Fibroblast of peridontal ligament (primary cell): ENCODE measurements around the gene TAX1BP1.
"Not testable (repeated sequence)": the region's sequence is repeated elsewhere in the genome, so short reads cannot be mapped to it uniquely, and the experiment has no call there.

Source experiments
- DNase-seq: peaks from one replicate; pipeline ENCODE4 v3.0.0-alpha.2; 2010; ENCODE audit errors: extremely low read depth

TAX1BP1 gene

GRCh38 chr7:27739301-27739908, 557 bp upstream of the TAX1BP1 start:
- peak; percentile 41 for DNase-seq

- DNase-seq = peak; percentile 63
Measured at GRCh38 chr7:27740449-27741086, 606 bp downstream of the TAX1BP1 start.

DNA sequence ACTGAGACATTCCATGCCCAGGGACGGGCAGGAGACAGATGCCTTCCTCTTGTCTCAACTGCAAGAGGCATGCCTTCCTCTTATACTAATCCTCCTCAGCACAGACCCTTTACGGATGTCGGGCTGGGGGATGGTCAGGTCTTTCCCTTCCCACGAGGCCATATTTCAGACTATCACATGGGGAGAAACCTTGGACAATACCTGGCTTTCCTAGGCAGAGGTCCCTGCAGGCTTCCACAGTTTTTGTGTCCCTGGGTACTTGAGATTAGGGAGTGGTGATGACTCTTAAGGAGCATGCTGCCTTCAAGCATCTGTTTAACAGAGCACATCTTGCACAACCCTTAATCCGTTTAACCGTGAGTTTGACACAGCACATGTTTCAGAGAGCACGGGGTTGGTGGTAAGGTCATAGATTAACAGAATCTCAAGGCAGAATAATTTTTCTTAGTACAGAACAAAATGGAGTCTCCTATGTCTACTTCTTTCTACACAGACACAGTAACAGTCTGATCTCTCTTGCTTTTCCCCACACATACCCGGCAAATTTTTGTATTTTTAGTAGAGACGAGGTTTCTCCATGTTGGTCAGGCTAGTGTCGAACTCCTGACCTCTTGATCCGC, 2.2 kb downstream of the TAX1BP1 start:
- not testable (repeated sequence) for DNase-seq

- peak; percentile 68 for DNase-seq
Measured at GRCh38 chr7:27745064-27745583, 5.2 kb downstream of the TAX1BP1 start.

GRCh38 chr7:27746486-27746885, 6.5 kb downstream of the TAX1BP1 start:
- no peak for DNase-seq

DNA sequence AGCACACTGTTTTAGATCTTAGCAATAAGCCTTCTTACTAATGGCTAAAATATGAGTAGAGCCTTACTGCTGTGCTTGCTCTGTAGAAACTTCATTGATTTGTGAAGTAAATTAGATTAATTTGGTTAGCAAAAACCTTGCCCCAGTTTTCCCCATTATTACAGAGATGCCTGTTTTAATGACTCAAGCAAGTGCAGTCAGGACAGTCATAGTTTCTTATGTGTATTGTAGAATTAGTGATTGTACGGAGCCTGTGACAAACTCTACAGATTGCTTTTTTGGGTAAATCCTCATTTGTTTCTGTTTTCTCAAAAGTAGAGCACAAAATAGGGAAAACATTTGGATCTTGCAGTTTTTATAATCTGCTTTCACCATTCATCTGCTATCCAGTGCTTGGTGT, 7.0 kb downstream of the TAX1BP1 start:
- peak; percentile 8 for DNase-seq

DNA sequence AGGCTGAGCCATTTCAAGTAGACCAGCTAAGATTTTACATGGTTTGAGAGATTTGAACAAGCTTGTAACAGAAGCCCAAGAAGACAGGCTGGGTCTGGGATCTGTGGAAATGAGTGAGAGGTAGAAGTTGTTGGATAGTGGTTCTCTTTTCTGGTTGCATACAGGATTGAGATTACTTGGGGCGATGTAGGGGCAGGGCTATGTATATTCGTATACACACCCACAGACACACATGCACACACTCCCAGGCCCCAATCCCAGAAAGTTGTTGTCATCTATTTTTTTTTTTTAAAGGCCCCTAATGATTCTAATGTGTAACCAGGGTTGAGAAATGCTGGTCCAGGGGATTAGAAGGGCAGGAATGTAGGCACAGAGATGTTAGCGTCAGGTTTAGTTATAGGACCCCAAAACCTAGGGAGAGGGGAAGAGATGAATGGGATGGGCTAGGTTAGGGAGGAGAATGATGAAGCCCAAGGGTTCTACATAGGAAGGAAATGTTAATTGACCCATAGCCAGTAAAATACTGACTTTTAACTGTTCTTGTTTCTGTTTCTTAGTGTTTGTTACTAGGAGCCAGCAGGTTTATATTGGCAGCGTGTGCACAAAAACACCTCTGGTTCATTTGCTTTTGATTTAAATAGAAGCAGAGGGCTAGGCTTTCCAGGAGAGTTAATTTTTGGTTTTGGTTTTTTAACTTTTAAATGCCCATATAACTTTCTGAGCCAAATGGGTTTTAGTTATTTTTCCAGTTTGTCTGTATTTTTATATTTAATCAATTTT, 7.8 kb downstream of the TAX1BP1 start:
- no peak for DNase-seq

- DNase-seq = no peak
Measured at GRCh38 chr7:27750316-27750715, 10.4 kb downstream of the TAX1BP1 start.

DNA sequence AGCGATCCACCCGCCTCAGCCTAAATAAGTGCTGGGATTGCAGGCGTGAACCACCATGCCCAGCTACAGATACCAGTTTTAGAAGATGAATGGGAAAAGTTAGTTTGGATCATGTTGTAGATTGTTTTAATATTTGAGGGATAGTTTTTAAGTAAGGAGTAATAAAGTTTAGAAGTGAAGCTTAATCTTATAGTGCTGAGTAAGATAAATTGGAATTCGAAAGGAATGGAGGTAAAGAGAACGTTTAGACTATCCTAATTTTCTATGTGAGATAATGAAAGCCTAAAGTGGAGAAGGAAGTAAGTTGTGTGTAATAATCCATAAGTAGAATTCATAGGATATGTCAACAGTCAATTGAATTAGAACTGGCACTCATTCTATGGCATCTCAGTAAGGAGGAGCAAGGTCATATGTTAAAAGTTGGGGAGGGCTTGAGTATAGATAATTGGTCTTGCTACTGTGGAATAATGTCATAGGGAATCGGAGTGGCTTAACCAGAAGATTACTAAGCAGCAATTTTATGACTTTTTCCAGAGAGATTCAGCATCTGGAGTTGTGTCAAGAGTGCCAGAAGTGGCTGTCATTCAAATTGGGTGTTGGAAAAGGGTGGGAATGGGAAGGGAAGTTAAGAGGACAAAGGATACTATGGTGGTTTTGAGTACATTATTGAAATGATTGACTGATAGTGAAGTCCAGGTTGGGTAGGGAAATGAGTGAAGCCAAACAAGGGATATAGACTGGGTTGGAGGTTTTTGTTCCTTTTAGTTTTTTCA, 12.1 kb downstream of the TAX1BP1 start:
- DNase-seq = no peak

DNA sequence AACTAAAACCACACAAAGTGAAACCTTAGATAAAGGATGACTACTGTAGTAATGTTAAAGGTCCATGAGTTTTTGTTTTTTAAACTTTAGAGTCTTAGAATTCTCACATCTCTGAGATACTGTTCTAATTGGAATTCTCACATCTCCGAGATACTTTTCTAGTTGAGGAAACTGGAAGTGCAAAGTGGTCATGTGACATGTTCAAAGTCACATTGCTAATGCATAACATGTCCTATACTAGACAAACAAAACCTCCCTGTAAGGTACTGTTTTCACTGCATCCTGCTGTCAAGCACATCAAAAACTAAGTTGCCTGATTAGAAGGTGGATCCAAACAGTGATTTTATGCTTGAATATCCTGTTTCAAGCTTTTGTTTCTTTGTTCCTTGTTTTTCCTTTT, 13.9 kb downstream of the TAX1BP1 start:
- no peak for DNase-seq

- no peak for DNase-seq
Measured at GRCh38 chr7:27756298-27756697, 16.3 kb downstream of the TAX1BP1 start.

GRCh38 chr7:27759491-27759890, 19.5 kb downstream of the TAX1BP1 start:
- DNase-seq = no peak

DNA sequence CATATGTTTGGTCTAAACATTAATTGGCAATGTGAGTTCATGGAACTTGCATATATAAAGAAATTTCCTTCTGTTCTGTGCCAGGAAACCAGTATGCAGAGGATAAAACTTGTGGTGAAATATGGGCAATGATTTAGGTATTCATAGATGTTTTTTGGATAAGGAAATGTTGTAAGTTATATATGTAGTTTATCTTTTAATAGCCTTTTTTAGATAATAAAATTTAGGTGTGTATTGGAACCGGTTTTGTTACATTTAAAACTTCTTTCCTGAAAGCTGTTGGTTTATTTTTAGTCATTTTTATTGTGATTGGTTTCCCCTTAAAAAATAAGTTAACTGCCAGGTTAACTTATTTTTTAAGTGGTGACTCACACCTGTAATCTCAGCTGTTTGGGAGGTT, 22.1 kb downstream of the TAX1BP1 start:
- DNase-seq = no peak

DNA sequence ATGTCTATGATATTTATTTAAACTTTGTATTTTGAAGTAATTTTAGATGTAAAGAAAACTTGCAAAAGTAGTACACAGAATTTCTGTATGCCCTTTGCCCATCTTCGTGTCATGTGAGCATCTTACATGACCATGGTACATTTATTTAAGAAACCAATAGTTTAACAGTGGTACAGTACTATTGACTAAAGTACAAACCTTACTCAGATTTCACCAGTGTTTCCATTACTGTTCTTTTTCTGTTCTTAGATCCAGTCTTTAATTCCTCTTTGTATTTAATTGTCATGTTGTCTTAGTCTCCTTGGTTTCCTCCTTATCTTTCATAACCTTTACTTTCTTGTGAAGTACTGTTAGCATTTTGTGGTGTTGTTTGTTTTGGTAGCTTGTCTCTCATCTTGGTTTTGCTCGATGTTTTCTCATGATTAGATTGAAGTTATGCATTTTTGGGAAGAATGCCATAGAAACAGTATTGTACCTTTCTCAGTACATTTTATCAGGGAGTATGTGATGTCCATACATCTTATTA, 24.1 kb downstream of the TAX1BP1 start:
- DNase-seq = peak; percentile 8

GRCh38 chr7:27765841-27766240, 25.9 kb downstream of the TAX1BP1 start:
- no peak for DNase-seq

DNA sequence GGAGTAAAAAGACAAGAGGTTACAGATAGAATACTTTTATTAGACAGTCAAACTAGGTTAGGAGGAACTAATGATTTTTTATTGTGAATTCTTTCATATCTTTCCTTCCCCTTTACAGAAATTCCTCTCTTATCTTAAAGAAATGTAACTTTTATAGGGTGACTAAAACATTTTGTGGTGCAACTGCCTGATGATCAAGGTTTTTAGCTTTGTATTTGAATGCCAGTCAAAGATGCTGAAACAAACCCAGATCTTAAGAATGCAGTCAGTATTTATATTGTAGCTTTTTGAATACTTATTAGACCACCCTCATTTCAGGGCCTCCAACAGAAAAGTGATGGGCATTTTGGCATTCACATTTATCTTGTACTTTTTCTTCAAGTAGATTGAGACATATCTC, 27.4 kb downstream of the TAX1BP1 start:
- no peak for DNase-seq

DNA sequence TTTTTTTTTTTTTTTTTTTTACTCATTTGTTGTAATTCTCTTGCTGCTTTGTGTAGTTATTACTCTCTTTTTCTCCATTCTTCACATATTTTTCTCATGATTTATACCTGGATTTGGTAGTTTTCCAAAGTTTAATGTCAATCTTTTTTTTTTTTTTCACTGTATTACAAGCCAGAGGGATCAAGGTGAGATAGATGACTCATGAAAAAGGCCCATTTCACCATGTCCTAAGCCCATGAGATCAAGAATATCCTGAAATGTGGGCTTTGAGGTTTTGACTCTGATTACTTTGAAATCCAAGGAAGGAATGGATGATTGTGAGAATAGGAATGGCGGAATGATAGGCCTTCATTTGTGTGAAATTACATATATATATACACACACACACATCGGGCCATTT, 31.1 kb downstream of the TAX1BP1 start:
- DNase-seq = no peak

- peak; percentile 79 for DNase-seq
Measured at GRCh38 chr7:27774717-27775328, 34.9 kb downstream of the TAX1BP1 start.

DNA sequence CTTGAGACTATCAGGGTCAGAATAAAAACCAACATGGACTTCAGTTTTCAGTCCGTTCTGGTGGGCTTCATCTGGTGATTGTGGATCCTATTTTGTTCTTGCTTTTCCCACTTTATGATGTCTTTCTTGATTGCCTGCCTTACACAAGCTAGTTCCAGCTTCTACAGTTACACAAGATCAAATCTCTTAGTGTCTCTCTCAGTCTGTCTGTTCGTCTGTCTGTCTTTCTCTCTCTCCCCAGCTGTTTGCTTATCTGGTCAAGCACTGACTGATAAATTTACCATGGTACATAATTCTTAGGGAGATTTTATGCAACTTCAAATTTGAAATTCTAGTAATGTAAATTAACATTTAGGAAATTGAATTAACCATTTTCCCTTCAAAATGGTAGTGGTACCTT, 35.8 kb downstream of the TAX1BP1 start:
- no peak for DNase-seq

DNA sequence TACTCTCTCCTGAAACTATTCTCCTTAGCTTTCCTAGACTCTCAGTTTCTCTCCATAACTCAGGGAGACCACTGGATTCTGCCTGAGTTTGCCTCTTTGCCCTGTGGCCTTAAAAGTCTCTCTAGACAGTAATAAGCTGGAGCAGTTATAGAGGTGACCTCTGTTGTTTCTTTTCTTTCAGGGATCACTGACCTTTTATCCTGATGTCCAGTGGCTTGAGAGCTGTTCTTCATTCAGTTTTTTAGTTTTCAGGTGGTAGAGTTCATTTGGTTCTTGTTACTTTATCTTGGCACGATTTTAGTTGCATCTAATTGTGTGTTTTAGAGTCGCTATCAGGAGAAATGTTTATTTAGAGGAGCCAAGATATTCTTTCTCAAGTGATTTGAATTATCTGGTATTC, 37.7 kb downstream of the TAX1BP1 start:
- DNase-seq = no peak

- DNase-seq = peak; percentile 8
Measured at GRCh38 chr7:27779873-27780272, 39.9 kb downstream of the TAX1BP1 start.
